HEK293 (cell line): Measurements from ENCODE around the gene FBLN2.

ENCODE experiments used
- ZNF23 ChIP-seq: fragments of 450-650 bp; formaldehyde crosslinking; IDR thresholded peaks from 2 replicates; pipeline ENCODE4 v1.5.1; 2016; ENCODE audit warnings: missing biosample characterization, missing genetic modification characterization, borderline replicate concordance
- TF ChIP-seq, protein P1 (sequence below): fragments of 450-650 bp; formaldehyde crosslinking; IDR thresholded peaks from 2 replicates; pipeline ENCODE4 v1.5.1; 2016; ENCODE audit warnings: missing biosample characterization, missing genetic modification characterization
- TF ChIP-seq, protein P2 (sequence below): fragments of 450-650 bp; formaldehyde crosslinking; IDR thresholded peaks from 2 replicates; pipeline ENCODE4 v1.5.1; 2016; ENCODE audit warnings: missing biosample characterization, missing genetic modification characterization

DNA sequence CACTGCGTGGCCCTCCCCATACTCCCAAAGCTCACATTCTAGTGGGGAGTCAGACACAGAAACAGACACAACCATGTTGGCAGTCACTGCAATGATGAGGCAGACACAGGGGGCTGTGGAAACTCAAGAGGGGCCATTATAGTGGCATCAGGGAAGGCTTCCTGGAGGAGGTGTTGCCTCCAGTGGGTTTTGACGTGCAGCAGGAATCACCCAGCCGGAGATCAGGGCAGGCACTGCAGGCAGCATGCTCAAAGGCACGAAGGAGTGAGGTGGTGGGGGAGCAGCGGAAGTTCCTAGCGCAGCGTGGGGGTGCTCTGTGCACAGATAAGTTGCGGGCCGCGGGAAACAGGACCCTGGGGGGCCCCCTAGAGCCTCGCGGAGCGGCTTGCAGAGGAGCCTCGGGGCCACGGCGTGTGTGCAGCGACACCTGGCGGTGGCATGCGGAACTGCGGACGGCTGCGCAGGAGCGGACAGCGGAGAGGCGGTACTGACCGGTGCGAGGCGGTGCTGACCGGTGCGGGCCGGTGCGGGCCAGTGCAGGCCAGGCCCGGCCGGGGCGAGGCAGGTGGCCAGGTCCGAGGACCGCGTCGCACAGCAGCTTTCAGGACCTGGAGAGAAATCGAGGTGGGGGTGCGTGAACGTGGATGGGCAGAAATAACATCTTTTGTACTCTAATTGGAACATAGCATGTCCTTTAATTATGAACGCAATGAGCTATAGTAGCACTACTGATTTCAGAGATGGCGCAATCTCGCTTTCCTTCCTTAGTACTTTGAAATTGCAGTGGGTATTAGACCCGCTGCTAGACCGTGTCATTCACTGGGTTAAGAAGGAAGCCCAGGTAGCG, 101.5 kb downstream of the FBLN2 start:
- TF ChIP-seq, protein P1, sequence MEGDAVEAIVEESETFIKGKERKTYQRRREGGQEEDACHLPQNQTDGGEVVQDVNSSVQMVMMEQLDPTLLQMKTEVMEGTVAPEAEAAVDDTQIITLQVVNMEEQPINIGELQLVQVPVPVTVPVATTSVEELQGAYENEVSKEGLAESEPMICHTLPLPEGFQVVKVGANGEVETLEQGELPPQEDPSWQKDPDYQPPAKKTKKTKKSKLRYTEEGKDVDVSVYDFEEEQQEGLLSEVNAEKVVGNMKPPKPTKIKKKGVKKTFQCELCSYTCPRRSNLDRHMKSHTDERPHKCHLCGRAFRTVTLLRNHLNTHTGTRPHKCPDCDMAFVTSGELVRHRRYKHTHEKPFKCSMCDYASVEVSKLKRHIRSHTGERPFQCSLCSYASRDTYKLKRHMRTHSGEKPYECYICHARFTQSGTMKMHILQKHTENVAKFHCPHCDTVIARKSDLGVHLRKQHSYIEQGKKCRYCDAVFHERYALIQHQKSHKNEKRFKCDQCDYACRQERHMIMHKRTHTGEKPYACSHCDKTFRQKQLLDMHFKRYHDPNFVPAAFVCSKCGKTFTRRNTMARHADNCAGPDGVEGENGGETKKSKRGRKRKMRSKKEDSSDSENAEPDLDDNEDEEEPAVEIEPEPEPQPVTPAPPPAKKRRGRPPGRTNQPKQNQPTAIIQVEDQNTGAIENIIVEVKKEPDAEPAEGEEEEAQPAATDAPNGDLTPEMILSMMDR (tag by site-specific recombination), result peak; percentile 99
- TF ChIP-seq, protein P2, sequence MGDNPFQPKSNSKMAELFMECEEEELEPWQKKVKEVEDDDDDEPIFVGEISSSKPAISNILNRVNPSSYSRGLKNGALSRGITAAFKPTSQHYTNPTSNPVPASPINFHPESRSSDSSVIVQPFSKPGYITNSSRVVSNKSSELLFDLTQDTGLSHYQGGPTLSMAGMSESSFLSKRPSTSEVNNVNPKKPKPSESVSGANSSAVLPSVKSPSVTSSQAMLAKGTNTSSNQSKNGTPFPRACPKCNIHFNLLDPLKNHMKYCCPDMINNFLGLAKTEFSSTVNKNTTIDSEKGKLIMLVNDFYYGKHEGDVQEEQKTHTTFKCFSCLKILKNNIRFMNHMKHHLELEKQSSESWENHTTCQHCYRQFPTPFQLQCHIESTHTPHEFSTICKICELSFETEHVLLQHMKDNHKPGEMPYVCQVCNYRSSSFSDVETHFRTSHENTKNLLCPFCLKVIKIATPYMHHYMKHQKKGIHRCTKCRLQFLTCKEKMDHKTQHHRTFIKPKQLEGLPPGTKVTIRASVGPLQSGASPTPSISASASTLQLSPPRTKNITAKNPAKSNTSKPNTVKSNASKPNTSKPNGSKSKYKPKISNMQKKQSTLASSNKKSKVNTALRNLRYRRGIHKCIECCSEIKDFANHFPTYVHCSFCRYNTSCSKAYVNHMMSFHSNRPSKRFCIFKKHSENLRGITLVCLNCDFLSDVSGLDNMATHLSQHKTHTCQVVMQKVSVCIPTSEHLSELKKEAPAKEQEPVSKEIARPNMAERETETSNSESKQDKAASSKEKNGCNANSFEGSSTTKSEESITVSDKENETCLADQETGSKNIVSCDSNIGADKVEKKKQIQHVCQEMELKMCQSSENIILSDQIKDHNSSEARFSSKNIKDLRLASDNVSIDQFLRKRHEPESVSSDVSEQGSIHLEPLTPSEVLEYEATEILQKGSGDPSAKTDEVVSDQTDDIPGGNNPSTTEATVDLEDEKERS (tag by site-specific recombination), result peak; percentile 86; the same call in 1 of the 2 replicates
- no peak for TF ChIP-seq ZNF23
